ENCODE results near the gene WWOX. TPM values are rescaled to one million over a fixed set of nuclear protein-coding genes. Genes with fewer than 3 reads are reported as not detected.

Gene WWOX
- total RNA-seq, 1 donor from 2014 or later, result 34.9 TPM

DNA sequence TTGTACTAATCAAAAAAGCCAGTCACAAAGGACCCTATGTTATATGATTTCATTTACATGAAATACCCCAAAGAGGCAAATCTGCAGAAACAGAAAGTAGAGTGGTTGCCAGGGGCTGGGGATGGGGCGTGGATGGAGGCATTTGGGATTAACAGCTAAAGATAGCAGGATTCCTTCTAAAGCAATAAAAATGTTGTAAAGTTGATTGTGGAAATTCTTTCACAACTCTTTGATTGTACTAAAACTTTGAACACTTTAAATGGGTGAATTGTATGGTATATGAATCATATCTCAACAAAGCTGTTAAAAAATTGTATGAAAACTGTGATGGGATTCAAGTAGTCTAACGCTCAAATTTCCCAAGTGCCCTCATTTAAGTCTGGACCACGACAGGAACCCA is 870.3 kb downstream of the WWOX start:
- Histone ChIP-seq H3K4me3 (ENCODE audit: low read depth, low read length) (no peak overlapping the region), H3K36me3 (ENCODE audit: control insufficient read depth, insufficient read depth, low read length) (no peaks in the 10 kb centered on the region), H3K27me3 (ENCODE audit: control insufficient read depth, insufficient read depth, low read length) (no peaks in the 10 kb centered on the region)
- no peak for DNase-seq (ENCODE audit: low read depth)
- TF ChIP-seq, protein P1, sequence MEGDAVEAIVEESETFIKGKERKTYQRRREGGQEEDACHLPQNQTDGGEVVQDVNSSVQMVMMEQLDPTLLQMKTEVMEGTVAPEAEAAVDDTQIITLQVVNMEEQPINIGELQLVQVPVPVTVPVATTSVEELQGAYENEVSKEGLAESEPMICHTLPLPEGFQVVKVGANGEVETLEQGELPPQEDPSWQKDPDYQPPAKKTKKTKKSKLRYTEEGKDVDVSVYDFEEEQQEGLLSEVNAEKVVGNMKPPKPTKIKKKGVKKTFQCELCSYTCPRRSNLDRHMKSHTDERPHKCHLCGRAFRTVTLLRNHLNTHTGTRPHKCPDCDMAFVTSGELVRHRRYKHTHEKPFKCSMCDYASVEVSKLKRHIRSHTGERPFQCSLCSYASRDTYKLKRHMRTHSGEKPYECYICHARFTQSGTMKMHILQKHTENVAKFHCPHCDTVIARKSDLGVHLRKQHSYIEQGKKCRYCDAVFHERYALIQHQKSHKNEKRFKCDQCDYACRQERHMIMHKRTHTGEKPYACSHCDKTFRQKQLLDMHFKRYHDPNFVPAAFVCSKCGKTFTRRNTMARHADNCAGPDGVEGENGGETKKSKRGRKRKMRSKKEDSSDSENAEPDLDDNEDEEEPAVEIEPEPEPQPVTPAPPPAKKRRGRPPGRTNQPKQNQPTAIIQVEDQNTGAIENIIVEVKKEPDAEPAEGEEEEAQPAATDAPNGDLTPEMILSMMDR (IDR thresholded peaks at IDR 0.05; ENCODE audit: insufficient read depth, low read length, poor library complexity, severe bottlenecking), result no peak

DNA sequence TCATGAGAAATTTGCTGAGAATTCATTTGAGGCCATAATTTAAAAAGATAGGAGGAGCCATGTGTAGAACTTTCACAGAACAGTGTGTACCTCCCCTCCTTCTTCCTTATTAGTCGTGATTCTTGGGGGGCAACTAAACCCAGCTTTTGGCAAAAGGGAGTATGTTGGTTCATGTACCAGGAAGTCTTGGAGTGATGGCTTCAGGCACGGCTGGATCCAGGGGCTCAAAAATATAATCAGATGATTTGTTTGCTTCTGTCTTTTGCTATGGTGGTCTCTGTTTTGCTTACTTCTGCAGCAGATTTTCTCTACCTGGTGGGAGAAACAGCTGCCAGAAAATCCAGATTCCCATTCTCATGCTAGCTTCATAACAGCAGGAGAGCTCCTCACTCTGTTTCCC is 871.2 kb downstream of the WWOX start:
- no peak overlapping the region for H3K4me3 ChIP-seq (ENCODE audit: low read depth, low read length)
- TF ChIP-seq, protein P1 (IDR thresholded peaks at IDR 0.05; ENCODE audit: insufficient read depth, low read length, poor library complexity, severe bottlenecking), result no peak
- no peak for DNase-seq (ENCODE audit: low read depth)
- no peaks in the 10 kb centered on the region for H3K27me3 ChIP-seq (ENCODE audit: control insufficient read depth, insufficient read depth, low read length)
- no peaks in the 10 kb centered on the region for H3K36me3 ChIP-seq (ENCODE audit: control insufficient read depth, insufficient read depth, low read length)

DNA sequence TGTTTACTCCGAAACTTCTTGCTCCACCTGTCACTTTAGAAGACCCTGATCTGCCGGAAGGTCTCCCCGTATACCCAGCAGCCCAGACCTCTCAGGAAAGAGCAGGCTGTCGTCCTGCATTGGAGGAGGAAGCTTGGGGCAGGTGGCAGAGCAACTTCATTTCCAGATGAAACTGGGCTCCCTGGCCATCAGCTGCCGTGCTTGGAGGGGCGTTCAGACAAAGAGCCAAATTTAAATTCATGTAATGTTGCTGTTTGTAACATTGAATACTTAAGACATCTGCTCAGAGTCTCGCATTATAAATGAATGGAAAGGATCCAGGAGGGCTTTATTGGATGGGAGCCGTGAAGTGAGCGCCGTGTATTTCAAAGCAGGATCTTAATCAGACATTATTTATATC is 872.6 kb downstream of the WWOX start:
- no peak for DNase-seq (ENCODE audit: low read depth)
- no peak overlapping the region for H3K4me3 ChIP-seq (ENCODE audit: low read depth, low read length)
- TF ChIP-seq, protein P1 (IDR thresholded peaks at IDR 0.05; ENCODE audit: insufficient read depth, low read length, poor library complexity, severe bottlenecking), result no peak
- H3K27me3 ChIP-seq (ENCODE audit: control insufficient read depth, insufficient read depth, low read length), result no peaks in the 10 kb centered on the region
- no peaks in the 10 kb centered on the region for H3K36me3 ChIP-seq (ENCODE audit: control insufficient read depth, insufficient read depth, low read length)

DNA sequence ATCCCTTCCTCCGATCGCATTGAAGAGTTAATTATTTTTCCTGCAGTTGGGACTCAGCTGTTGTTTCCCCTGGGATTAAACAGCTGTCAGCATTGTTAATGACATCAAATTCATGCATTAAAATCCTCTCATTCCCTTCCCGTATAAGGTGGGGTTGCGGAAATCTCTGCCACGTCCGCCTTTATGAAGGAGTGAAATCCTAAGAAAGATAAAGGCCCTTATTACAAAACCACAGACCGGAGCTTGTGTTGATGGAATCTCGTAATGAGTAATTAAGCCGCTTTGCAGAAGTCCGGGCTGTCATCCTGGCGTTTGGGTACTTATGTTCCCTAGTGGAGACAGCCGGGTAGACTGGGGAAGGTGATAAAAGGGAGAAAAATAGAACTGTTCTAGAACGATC is 873.5 kb downstream of the WWOX start:
- Histone ChIP-seq H3K4me3 (ENCODE audit: low read depth, low read length) (no peak overlapping the region), H3K27me3 (ENCODE audit: control insufficient read depth, insufficient read depth, low read length) (no peaks in the 10 kb centered on the region), H3K36me3 (ENCODE audit: control insufficient read depth, insufficient read depth, low read length) (no peaks in the 10 kb centered on the region)
- DNase-seq (ENCODE audit: low read depth), result no peak
- TF ChIP-seq, protein P1 (IDR thresholded peaks at IDR 0.05; ENCODE audit: insufficient read depth, low read length, poor library complexity, severe bottlenecking), result no peak

DNA sequence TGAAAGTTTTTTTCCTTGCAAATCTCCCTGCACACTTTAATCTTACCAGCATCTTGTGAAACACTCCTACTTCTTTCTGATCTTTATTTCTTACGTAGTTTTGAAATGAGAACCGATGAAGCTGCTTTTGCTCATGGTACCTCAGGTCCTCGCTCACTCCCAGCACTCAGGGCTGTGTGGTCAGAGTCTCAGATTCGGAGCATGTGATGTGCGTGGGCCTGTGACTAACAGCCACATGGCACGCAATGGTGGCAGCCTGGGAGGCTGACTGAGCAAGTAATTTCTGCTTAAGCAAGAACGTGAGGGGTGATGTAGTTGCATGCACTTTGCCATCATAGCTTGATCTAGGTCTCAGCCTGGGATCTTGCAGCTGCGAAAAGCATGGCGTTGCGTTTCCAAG is 876.8 kb downstream of the WWOX start:
- no peak for DNase-seq (ENCODE audit: low read depth)
- TF ChIP-seq, protein P1 (IDR thresholded peaks at IDR 0.05; ENCODE audit: insufficient read depth, low read length, poor library complexity, severe bottlenecking), result no peak
- Histone ChIP-seq H3K36me3 (ENCODE audit: control insufficient read depth, insufficient read depth, low read length) (no peaks in the 10 kb centered on the region), H3K27me3 (ENCODE audit: control insufficient read depth, insufficient read depth, low read length) (no peaks in the 10 kb centered on the region), H3K4me3 (ENCODE audit: low read depth, low read length) (no peak overlapping the region)

DNA sequence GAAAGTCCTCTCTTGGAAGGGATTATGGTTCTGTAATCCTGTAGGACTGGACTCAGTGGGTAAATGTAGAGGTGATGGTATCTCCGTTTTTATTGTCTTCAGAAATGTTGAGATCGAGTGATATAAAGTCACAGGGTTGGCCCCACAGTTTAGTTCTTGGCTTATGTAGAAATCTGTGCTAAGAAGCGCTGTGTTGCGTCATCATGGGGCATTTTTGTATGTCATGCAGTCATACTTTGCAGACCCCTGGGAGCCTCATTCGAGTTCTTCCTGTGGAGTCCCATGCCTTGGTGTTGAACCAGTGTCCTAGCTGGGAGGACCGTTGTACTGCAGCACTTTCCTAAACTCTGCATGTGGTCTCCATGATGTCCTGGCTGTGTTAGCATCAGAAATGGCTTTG is 881.4 kb downstream of the WWOX start:
- H3K4me3 ChIP-seq (ENCODE audit: low read depth, low read length), result no peak overlapping the region
- no peak for DNase-seq (ENCODE audit: low read depth)
- H3K27me3 ChIP-seq (ENCODE audit: control insufficient read depth, insufficient read depth, low read length), result no peaks in the 10 kb centered on the region
- TF ChIP-seq, protein P1 (IDR thresholded peaks at IDR 0.05; ENCODE audit: insufficient read depth, low read length, poor library complexity, severe bottlenecking), result no peak
- no peaks in the 10 kb centered on the region for H3K36me3 ChIP-seq (ENCODE audit: control insufficient read depth, insufficient read depth, low read length)

All from kidney epithelial cell (primary cell).